SKM-1 treated with dmso at 0.1 percent for 144 hours (cell line): Measurements from ENCODE around the gene MFSD2B.

Source experiments
- DNase-seq: peaks from one replicate; lab custom pipeline; 2025; ENCODE audit not compliant: unreplicated experiment; lab: John Stamatoyannopoulos, UW

The MFSD2B gene

GRCh38 chr2:24050041-24050979, 40.4 kb downstream of the MFSD2B start:
- no peak for DNase-seq

GRCh38 chr2:24051833-24052232, 41.9 kb downstream of the MFSD2B start:
- no peak for DNase-seq

- no peak for DNase-seq
These were observed 43.1 kb downstream of the MFSD2B start for GRCh38 chr2:24052951-24053350.

GRCh38 chr2:24054366-24055010, 44.6 kb downstream of the MFSD2B start:
- no peak for DNase-seq

- DNase-seq = no peak
These were observed 45.9 kb downstream of the MFSD2B start for GRCh38 chr2:24055750-24056149.

DNA sequence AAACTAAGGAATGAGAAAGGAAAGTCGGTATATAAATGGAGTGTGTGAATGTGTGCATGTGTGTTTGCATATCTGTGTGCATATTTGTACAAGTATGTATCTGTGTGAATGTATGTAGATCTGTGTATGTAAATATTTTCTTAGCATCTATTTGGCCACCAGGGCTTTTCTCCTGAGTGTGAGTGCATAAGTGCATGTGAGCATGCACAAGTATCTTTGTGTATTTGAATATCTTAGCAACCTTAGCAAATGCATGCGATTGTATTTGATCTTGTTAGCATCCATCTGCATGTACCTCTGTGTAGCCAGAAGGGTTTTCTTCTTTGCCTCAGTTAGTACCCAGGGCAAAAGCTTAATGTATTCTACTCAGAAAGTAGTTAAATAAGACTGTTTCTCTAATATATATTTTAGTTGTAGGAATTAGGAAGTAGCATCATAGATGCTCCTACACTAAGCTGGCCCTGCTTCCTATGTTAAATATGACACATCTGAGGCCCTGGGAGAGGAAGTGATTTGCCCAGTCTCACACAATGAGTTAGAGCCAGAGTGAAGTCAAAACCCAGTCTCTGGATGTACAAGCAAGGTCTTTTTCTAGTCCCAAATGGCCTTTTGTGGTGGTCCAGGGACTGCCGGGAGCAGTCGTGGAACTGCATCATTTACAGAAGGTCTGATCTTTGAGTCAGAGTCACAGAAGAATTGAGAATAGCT, 48.8 kb downstream of the MFSD2B start:
- no peak for DNase-seq

DNA sequence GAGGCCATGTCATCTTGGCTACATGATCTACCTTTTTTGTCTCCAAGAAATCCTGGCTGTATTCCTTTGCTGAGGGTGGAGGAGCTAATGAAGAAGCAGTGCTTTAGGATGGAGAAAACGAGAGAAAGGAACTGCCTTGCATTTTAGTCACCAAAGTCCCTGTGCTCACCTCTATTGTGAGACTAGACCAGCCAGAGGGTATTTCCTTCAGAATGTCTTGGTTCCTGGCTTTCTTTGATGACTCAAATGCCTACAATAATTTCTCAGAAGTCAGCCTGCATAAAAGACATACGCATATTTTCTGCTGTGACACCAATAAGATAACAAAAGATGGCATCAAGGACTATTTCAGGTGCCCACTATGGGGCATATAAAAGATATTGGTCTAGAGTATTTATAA, 55.5 kb downstream of the MFSD2B start:
- no peak for DNase-seq

GRCh38 chr2:24072259-24072658, 62.4 kb downstream of the MFSD2B start:
- no peak for DNase-seq

- no peak for DNase-seq
These were observed 63.9 kb downstream of the MFSD2B start for GRCh38 chr2:24073816-24074215.

DNA sequence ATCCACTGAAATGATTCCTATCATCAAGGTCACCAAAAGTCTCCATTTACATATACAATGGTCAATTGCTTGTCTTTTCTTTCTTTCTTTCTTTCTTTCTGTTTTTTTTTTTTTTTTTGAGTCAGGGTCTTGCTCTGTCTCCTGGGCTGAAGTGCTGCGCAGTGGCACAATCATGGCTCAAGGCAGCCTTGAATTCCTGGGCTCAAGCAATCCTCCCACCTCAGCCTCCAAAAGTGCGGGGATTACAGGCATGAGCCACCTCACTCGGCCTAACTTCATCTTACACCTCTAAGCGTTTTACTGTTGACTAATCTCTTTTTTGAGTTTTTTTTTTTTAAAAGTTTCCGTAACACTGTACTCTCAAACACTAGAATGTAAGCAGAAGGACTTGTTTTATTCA, 65.4 kb downstream of the MFSD2B start:
- DNase-seq = no peak
